ENCODE results near the gene BCL11A. TPM values are rescaled to one million over a fixed set of nuclear protein-coding genes. Genes with fewer than 3 reads are reported as not detected.

The BCL11A gene
- total RNA-seq (2014; rRNA removed; shearing (Covaris generic)): 23.1 and 29.7 TPM in 2 replicates

DNA sequence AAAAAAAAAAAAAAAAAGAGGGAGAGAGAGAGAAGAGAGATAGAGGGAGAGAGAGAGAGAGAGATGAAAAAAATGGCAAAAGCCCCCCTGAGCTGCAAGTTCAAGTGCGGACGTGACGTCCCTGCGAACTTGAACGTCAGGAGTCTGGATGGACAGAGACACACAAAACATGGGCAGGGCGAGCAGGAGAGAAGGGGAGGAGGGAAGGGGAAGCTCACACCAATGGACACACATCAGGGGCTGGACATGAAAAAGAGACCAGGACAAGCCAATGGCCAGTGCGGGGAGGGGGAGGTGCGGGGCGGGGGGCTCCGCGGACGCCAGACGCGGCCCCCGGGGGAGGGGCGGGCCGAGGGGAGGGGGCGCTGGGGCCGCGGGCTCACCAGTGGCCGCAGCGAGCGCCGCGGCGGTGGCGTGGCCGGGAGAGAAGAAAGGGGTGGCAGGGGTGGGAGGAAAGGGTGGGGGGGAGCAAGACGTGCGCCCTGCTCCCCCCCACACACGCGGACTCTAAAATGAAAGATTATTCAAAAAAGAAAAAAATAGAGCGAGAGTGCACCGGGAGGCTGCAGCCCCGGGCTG lies at the start of gene BCL11A:
TSS of gene BCL11A (minus strand) at position 160 of the 579 bp plus-strand sequence. CDS start 384 bp downstream, outside the sequence.
- Histone ChIP-seq H3K4me3 (peak within 1 kb of the TSS; percentile 79), H3K27ac (peak within 1 kb of the TSS; percentile 78), H3K36me3 (no peaks in the 10 kb centered on the region), H3K9me3 (replicated peaks) (no peaks in the 10 kb centered on the region), H3K27me3 (peaks cover 3% of the 10 kb centered on the region; the same call in 1 of the 2 replicates), H3K4me1 (peaks cover under 1% of the 10 kb centered on the region)
- peak; percentile 94 to 97 for DNase-seq

DNA sequence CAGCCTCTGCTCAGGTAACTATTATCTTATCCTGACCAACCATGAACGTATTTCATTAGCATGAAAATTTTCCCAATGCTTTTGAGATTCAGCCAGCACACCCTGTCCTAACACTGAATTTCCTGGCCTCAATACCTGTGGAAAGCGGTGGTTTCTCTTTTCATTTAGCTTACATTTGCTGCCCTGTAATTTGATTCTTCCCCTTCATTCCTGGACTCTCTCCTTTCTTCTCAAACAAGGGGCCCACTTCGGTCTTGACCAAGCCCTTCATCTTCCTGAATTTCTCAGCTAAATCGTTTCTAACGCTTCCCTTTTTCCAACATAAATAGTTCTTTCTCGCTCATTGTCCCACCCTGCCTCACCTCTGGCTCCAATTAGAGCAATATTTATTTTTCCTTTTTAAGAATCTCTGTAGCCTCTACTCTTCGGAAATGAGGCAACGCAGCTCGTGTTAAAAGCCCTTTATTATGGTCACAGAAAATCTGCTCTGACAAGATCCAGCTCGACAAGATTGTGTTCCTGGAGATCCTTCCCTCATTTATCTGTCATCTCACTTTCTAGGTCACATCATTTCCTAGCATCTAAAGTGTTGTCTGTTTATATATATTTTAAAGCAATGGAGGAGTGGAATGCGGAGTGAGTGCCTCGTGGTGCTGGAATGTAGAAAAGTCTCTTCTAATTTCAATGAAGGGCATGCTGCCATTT lies 49.5 kb upstream of the BCL11A start:
- Histone ChIP-seq H3K4me1 (no peaks in the 10 kb centered on the region), H3K27me3 (peaks cover 9% of the 10 kb centered on the region), H3K27ac (no peak overlapping the region), H3K36me3 (no peaks in the 10 kb centered on the region), H3K9me3 (replicated peaks) (no peaks in the 10 kb centered on the region), H3K4me3 (no peak overlapping the region)
- no peak for DNase-seq

DNA sequence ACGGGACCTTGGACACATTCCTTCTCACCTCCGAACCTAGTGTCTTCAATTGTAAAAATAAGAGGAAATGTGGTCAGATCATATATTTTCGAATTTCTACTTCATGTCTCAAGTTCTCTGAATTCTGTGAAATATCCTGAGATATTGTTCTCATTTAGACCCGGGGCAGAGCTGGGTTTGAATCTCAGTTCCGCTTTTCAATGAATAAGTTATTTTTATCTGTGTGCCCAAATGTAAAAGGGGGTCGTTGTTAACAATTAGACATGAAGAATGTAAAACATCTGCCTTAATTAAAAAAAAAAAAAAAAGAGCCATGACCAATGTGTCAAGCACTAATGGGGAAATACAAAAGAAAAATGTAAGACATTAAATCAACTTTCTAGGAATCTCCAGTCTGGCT lies 48.9 kb upstream of the BCL11A start:
- H3K9me3 ChIP-seq (replicated peaks): no peaks in the 10 kb centered on the region
- no peak overlapping the region for H3K4me3 ChIP-seq
- DNase-seq: no peak
- H3K4me1 ChIP-seq: no peaks in the 10 kb centered on the region
- H3K27me3 ChIP-seq: peaks cover 15% of the 10 kb centered on the region
- H3K27ac ChIP-seq: no peak overlapping the region
- H3K36me3 ChIP-seq: no peaks in the 10 kb centered on the region

DNA sequence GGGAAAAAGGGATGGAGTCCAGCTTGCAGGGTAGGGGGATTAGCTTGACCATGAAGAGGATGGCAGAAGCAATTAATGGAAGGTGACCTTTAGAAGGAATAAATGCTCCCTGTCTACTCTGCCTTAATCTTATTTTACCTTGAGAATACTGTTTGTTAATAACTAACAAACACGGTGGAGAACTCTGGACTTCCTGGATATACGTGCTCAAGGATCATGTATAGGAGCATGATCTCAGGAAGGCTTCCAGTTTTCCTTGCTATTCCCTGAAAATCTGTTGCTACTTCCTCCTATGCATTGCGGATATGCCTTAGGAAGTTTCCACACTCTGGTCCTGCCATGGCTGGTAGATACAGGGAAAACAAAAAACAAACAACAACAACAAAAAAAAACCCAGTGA lies 44.8 kb upstream of the BCL11A start:
- Histone ChIP-seq H3K9me3 (replicated peaks) (no peaks in the 10 kb centered on the region), H3K4me3 (no peak overlapping the region), H3K4me1 (no peaks in the 10 kb centered on the region), H3K36me3 (no peaks in the 10 kb centered on the region), H3K27me3 (peaks cover 12% of the 10 kb centered on the region), H3K27ac (no peak overlapping the region)
- DNase-seq: no peak

DNA sequence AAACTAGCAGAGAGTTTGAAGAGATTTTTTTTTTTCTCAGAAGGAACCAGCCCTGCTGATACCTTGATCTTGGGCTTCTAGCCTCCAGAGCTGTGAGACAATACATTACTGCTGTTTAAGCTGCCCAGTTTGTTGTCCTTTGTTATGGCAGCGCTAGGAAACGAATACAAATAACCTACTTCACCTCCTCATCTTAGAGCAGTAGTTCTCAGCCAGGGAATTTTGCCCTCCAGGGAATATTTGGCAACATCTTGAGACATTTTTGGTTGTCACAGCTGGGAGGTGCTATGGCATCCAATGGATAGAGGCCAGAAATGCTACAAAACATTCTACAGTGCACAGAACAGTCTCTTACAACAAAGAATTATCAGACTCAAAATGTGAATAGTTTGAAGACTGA lies 43.9 kb upstream of the BCL11A start:
- H3K9me3 ChIP-seq (replicated peaks): no peaks in the 10 kb centered on the region
- peaks cover 12% of the 10 kb centered on the region for H3K27me3 ChIP-seq
- no peaks in the 10 kb centered on the region for H3K4me1 ChIP-seq
- no peak for DNase-seq
- H3K4me3 ChIP-seq: no peak overlapping the region
- no peak overlapping the region for H3K27ac ChIP-seq
- no peaks in the 10 kb centered on the region for H3K36me3 ChIP-seq

DNA sequence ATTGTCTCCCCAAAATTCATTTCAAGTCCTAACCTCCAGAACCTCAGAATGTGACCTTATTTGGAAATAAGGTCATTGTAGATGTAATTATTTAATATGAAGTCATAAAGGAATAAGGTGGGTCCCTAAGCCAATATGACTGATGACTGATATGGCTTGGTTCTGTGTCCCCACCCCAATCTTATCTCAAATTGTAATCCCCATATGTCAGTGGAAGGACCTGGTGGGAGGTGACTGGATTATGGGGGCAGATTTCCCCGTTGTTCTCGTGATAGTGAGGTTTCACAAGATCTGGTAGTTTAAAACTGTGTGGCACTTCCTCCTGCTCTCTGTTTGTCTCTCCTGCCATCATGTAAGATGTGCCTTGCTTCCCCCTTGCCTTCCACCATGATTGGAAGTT lies 43.0 kb upstream of the BCL11A start:
- no peaks in the 10 kb centered on the region for H3K36me3 ChIP-seq
- H3K4me1 ChIP-seq: no peaks in the 10 kb centered on the region
- no peak for DNase-seq
- no peak overlapping the region for H3K4me3 ChIP-seq
- peaks cover 12% of the 10 kb centered on the region for H3K27me3 ChIP-seq
- H3K27ac ChIP-seq: no peak overlapping the region
- no peaks in the 10 kb centered on the region for H3K9me3 ChIP-seq (replicated peaks)

DNA sequence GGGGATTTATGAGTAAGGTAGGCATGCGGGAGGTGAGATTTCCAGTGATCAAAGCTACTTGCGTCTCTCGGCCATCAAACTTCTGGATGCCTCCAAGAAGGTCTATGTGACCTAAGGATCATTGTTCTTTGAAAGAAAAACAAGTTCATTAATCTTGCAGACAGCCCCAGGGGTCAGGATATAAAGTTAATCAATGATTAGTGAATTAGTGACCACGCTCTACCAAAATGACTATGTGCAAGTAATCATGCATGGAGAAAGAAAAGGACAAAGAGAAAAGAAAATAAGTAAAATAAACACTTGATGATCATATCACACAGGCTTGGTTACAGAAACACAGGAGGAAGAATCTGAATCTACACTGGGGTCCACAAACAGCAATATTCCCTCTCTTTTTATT lies 42.5 kb upstream of the BCL11A start:
- Histone ChIP-seq H3K36me3 (no peaks in the 10 kb centered on the region), H3K9me3 (replicated peaks) (no peaks in the 10 kb centered on the region), H3K4me1 (no peaks in the 10 kb centered on the region), H3K4me3 (no peak overlapping the region), H3K27ac (no peak overlapping the region), H3K27me3 (peaks cover 12% of the 10 kb centered on the region)
- no peak for DNase-seq

DNA sequence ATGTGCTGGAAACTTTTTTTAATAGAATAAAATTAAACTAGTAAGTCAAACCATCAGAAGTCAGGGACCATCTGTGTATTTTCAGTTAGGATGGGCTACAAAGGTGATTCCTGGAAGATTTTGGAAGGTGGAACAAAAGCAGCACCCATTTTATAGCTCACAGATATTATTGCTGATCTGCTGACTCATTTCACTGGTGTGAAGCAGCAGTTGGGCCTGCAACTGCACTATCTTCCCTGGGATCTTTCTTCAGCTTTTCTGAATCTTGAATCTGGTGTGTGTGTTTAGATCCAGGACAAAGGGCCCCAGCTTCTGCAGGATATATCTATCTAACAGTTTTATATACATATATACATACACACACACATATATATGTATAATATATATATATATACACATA lies 35.6 kb upstream of the BCL11A start:
- no peaks in the 10 kb centered on the region for H3K36me3 ChIP-seq
- no peak overlapping the region for H3K4me3 ChIP-seq
- H3K9me3 ChIP-seq (replicated peaks): no peaks in the 10 kb centered on the region
- no peaks in the 10 kb centered on the region for H3K4me1 ChIP-seq
- H3K27ac ChIP-seq: no peak overlapping the region
- peaks cover 2% of the 10 kb centered on the region; the same call in 1 of the 2 replicates for H3K27me3 ChIP-seq
- no peak for DNase-seq

DNA sequence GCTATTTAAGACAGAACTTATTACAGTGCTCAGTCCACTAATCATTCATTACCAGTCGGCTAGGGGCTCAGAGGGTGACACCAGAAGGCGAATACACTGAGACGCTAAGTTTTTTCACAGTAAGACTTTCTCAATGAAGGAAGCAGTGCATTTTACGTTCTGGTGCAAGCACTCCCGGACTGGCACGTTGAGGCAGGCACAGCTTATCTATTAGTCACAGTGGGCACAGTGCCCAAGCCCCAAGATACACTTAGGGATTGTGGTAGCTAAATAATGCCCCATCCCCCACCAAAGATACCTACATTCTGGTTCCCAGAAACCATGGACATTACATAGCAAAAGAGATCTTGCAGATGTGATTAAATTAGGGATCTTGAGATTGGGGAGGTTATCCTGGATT lies 32.6 kb upstream of the BCL11A start:
- Histone ChIP-seq H3K4me1 (no peaks in the 10 kb centered on the region), H3K27me3 (peaks cover 12% of the 10 kb centered on the region; the same call in 1 of the 2 replicates), H3K4me3 (no peak overlapping the region), H3K27ac (no peak overlapping the region), H3K36me3 (no peaks in the 10 kb centered on the region), H3K9me3 (replicated peaks) (no peaks in the 10 kb centered on the region)
- DNase-seq: no peak

DNA sequence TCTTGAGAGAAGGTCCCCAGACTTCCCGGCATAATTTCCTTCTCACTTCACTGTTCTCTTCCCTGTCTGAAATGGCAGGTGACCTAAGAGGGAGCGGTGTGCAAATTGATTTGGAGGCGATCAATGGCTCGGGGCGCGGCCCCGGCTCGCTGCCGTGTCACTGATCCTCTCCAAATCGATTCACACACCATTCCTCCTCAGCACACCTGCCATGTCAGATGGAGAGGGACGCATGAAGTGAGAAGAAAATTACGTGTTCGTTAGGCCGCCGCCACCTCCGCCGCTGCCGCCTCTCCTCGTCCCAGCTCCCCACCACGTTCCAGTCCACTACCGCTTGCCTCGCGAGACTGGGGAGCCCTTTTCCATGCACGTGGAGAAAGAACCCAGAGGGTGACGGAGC lies 31.8 kb upstream of the BCL11A start:
- Histone ChIP-seq H3K4me3 (no peak overlapping the region), H3K27ac (no peak overlapping the region), H3K27me3 (peaks cover 15% of the 10 kb centered on the region), H3K9me3 (replicated peaks) (no peaks in the 10 kb centered on the region), H3K36me3 (no peaks in the 10 kb centered on the region), H3K4me1 (no peaks in the 10 kb centered on the region)
- DNase-seq: no peak

DNA sequence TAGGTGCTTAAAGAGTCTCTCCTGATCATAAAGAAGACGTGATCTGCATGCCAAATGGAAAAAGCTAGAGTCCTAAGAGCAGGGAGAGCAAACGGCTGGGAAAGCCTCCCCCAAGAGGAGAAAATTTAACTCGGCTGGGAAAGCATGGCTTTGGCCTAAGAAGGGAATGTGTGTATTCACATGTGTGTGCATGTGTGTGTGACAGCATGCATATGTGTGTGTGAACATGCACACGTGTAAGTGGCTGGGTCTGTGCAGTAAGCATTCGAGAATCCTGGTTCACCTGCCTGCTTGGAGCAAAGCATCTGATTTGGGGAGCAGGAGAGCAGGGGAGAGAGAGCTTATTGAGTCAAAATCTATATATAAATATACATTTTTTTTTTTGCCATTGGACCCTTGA lies 30.1 kb upstream of the BCL11A start:
- DNase-seq: no peak
- peaks cover 15% of the 10 kb centered on the region for H3K27me3 ChIP-seq
- no peaks in the 10 kb centered on the region for H3K9me3 ChIP-seq (replicated peaks)
- no peaks in the 10 kb centered on the region for H3K4me1 ChIP-seq
- no peak overlapping the region for H3K4me3 ChIP-seq
- no peak overlapping the region for H3K27ac ChIP-seq
- no peaks in the 10 kb centered on the region for H3K36me3 ChIP-seq

DNA sequence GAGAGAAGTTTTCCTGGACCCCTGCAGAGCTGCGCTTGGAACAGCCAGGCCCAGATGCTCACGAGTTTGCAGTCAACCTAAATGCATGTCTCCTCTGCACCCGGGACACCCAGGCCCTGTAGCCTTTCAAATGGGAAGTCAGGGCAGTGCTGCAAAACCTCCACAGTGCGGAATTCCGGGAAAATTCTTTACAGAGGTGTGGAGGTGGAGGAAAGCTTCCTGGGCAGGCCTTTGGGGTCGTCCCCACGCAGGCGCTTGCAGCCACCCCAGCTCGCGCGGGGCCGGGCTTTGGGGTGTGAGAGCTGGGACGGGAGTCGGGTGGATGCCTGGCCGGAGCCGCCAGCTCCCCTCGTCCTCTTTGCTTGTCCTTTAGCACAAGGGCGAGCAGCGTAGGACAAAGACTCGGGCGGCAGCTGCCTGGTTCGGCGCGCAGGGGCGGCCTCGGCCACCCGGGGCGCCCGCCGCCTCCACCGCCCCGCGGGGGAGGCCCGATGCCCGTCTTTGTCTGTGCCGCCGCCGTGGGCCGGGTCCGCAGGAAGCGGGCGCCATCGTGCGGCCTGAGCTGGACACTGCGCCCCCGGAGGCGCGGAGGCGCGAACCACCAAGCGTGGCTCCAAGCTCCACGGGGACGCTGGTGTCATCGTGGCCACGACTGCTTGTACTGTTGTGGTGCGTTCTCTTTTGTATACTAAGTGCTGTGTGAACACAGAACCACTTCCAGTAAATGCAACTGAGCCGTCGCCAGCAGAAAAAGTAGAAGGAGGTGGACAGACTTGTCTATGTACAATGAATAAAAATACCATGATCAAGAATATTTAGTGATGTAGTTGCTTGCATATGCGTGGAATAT lies 28.2 kb upstream of the BCL11A start:
- Histone ChIP-seq H3K4me3 (peak overlapping the region; percentile 45), H3K9me3 (replicated peaks) (no peaks in the 10 kb centered on the region), H3K27ac (no peak overlapping the region), H3K36me3 (no peaks in the 10 kb centered on the region), H3K4me1 (no peaks in the 10 kb centered on the region), H3K27me3 (peaks cover 19% of the 10 kb centered on the region)
- DNase-seq: peak; percentile 74 to 84

DNA sequence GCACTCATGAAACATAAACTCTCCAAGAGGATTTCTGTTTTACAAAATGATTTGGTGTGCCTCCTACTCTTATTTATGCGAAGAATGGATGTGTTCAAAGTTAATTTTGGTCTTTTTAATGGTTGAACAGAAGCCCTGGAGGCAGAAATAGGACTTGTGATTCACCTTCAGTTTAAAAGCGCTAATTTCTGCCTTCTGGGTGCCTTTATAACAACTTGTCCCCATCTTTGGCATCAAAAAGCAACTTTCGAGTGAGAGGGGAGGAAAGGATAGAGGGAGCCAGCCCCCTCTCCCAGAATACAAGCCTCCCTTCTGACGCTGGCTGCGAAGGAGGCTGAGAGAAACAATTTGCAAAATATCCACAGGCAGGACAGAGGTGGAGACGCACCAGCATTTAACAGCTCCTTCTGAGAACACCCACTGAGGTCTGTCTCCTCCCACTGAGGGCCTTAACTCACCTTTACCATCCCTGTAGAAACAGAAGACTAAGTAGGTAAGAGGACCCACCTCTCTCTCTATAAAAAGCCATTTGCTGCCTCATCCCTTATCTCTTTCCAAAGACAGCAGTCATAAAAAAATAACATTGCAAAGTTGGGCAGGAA lies 24.3 kb upstream of the BCL11A start:
- Histone ChIP-seq H3K27ac (no peak overlapping the region), H3K36me3 (no peaks in the 10 kb centered on the region), H3K4me3 (no peak overlapping the region), H3K9me3 (replicated peaks) (no peaks in the 10 kb centered on the region), H3K27me3 (peaks cover 19% of the 10 kb centered on the region), H3K4me1 (no peaks in the 10 kb centered on the region)
- DNase-seq: no peak

DNA sequence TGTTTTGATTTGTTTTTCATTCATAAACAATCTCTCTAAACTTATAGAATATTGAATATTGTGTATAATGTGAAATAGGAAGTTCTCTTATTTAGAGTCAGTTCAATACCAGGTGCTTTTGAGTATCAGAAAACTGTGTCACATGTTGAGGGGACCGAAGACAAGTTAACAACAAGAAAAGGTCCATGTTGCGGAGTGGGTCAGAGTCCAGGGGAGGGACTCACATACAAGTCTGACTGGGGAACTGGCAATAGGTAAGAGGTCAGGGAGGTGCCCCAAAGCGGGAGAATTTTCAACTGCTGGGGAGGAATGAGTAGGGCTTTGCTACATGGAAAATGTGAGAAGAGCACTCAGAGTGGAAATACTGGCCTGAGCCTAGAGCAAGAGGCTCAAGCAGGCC lies 19.8 kb upstream of the BCL11A start:
- H3K27ac ChIP-seq: no peak overlapping the region

DNA sequence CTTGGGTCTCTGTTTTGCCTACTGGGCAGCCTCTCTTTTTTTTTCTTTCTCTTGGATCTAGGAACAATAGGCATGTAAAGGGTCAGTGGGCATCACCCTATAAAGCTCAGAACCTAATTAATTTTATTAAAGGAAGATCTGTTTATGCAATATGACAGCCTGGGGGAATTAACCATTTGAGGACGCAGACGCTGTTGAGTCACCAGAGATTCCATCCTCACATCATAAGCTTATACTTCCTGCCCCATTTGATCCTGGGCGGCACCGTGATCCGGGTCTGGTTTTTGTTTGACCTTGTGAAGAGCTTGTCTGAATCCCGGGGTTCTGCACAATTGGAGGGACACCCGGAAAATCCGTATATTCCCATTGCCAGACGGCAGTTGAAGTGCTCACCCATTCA lies 16.8 kb upstream of the BCL11A start:
- Histone ChIP-seq H3K27me3 (peaks cover 8% of the 10 kb centered on the region), H3K36me3 (no peaks in the 10 kb centered on the region), H3K9me3 (replicated peaks) (no peaks in the 10 kb centered on the region), H3K4me1 (no peaks in the 10 kb centered on the region), H3K4me3 (no peak overlapping the region), H3K27ac (no peak overlapping the region)
- no peak for DNase-seq

More for the DNA sequence above, 19.8 kb upstream of the BCL11A start:
- H3K27me3 ChIP-seq: peaks cover 12% of the 10 kb centered on the region
- no peaks in the 10 kb centered on the region for H3K9me3 ChIP-seq (replicated peaks)
- no peaks in the 10 kb centered on the region for H3K36me3 ChIP-seq
- no peak overlapping the region for H3K4me3 ChIP-seq
- DNase-seq: no peak
- H3K4me1 ChIP-seq: no peaks in the 10 kb centered on the region
